Calu3 (cell line): ENCODE data around the gene CERS4. TPM values are rescaled to one million over a fixed set of nuclear protein-coding genes. Genes with fewer than 3 reads are reported as not detected.
A peak's percentile ranks its signal among the peaks of the same experiment; 100 is the strongest.

ENCODE experiments used
- BruUV-seq: library from RNA; stranded (reverse); fragments of 400-500 nt; replicated peaks from 2 replicates; lab custom pipeline; 2021; lab: Mats Ljungman, UMichigan
- CTCF ChIA-PET: fragments of 300-600 bp; sonication (Branson Sonifier 250); formaldehyde crosslinking; loops from one replicate; lab custom pipeline; 2022; ENCODE audit warnings: antibody characterized with exemption; lab: Charles Lee
- DNase-seq: peaks from one replicate; pipeline ENCODE4 v3.0.0; 2022
- H3K27ac Mint-ChIP-seq: one replicate; pipeline ENCODE4 v1.8.0; 2022; ENCODE audit warnings: mixed read lengths; ENCODE audit not compliant: unreplicated experiment
- H3K27me3 Mint-ChIP-seq: one replicate; pipeline ENCODE4 v1.8.0; 2022; ENCODE audit warnings: mixed read lengths; ENCODE audit not compliant: unreplicated experiment
- H3K36me3 Mint-ChIP-seq: one replicate; pipeline ENCODE4 v1.8.0; 2022; ENCODE audit warnings: mild to moderate bottlenecking, moderate library complexity, mixed read lengths; ENCODE audit not compliant: insufficient read depth, unreplicated experiment
- H3K4me1 Mint-ChIP-seq: one replicate; pipeline ENCODE4 v1.8.0; 2022; ENCODE audit warnings: mild to moderate bottlenecking, low read depth, mixed read lengths; ENCODE audit not compliant: unreplicated experiment
- H3K4me3 Mint-ChIP-seq: one replicate; pipeline ENCODE4 v1.8.0; 2022; ENCODE audit warnings: mild to moderate bottlenecking, low read depth, moderate library complexity, mixed read lengths; ENCODE audit not compliant: unreplicated experiment
- H3K9me3 Mint-ChIP-seq: one replicate; pipeline ENCODE4 v1.8.0; 2022; ENCODE audit warnings: low read depth, mixed read lengths; ENCODE audit not compliant: unreplicated experiment
- CTCF ChIP-seq: fragments of 200-600 bp; IDR thresholded peaks from one replicate; pipeline ENCODE4 v1.8.0; 2022; ENCODE audit warnings: antibody characterized with exemption; ENCODE audit not compliant: unreplicated experiment
- intact Hi-C: fragments of 100-400 bp; cut with micrococcal nuclease; formaldehyde crosslinking; loops from one replicate; pipeline ENCODE4 v1.10.0; 2022; ENCODE audit not compliant: unreplicated experiment
- total RNA-seq: library from RNA; stranded (reverse); gene quantifications from 2 replicates; pipeline ENCODE4 v1.2.3, GENCODE V29; 2022

CERS4 gene
- total RNA-seq, 1 experiment from 2014 or later, result 13.4 TPM

- no peak overlapping the region for H3K27ac Mint-ChIP-seq
- H3K27me3 Mint-ChIP-seq, result peaks cover 13% of the 10 kb centered on the region
- intact Hi-C loops, result no loop called here
- CTCF ChIA-PET, result interaction anchor here (1.0 to 3.1 kb wide), 4 partner anchors 92 to 306 kb away, joined by 4 to 11 read pairs (median 4); no protein-coding TSS in a partner anchor
- peaks cover 4% of the 10 kb centered on the region for H3K9me3 Mint-ChIP-seq
- BruUV-seq, result no TSS peak
- no peak for TF ChIP-seq CTCF
- peaks cover 4% of the 10 kb centered on the region for H3K36me3 Mint-ChIP-seq
- no peak overlapping the region for H3K4me3 Mint-ChIP-seq
- no peak for DNase-seq
- H3K4me1 Mint-ChIP-seq, result peaks cover 13% of the 10 kb centered on the region
Observed at GRCh38 chr19:8250596-8250995, 41.4 kb downstream of the CERS4 start.

GRCh38 chr19:8251025-8251472, 41.9 kb downstream of the CERS4 start:
- Mint-ChIP-seq H3K27me3 (peaks cover 13% of the 10 kb centered on the region), H3K36me3 (peaks cover 4% of the 10 kb centered on the region), H3K4me1 (peaks cover 9% of the 10 kb centered on the region), H3K4me3 (no peak overlapping the region), H3K27ac (no peak overlapping the region), H3K9me3 (peaks cover 4% of the 10 kb centered on the region)
- no TSS peak for BruUV-seq
- DNase-seq, result peak; percentile 28
- TF ChIP-seq CTCF, result no peak
- CTCF ChIA-PET, result interaction anchor here (1.0 to 3.1 kb wide), 4 partner anchors 92 to 306 kb away, joined by 4 to 11 read pairs (median 4); no protein-coding TSS in a partner anchor
- intact Hi-C loops, result no loop called here

GRCh38 chr19:8252922-8253589, 43.9 kb downstream of the CERS4 start:
- peak; percentile 82 for DNase-seq

GRCh38 chr19:8253678-8254077, 44.5 kb downstream of the CERS4 start:
- Mint-ChIP-seq H3K36me3 (peaks cover 4% of the 10 kb centered on the region), H3K4me3 (no peak overlapping the region), H3K4me1 (no peaks in the 10 kb centered on the region), H3K27me3 (peaks cover 8% of the 10 kb centered on the region), H3K9me3 (no peaks in the 10 kb centered on the region), H3K27ac (no peak overlapping the region)
- BruUV-seq, result no TSS peak
- CTCF ChIA-PET, result interaction anchor here (0.6 to 0.7 kb wide), 2 partner anchors 44 to 69 kb away, joined by 4 to 6 read pairs; partner anchors contain the start of gene CERS4
- DNase-seq, result no peak
- intact Hi-C loops, result loop anchor here (1.0 to 2.0 kb wide), 2 partner anchors 95 to 309 kb away; no protein-coding TSS in a partner anchor
- no peak for TF ChIP-seq CTCF

More at GRCh38 chr19:8252922-8253589, 43.9 kb downstream of the CERS4 start:
- intact Hi-C loops, result loop anchor here (1.0 to 2.0 kb wide), 2 partner anchors 95 to 308 kb away; no protein-coding TSS in a partner anchor
- no peaks in the 10 kb centered on the region for H3K4me1 Mint-ChIP-seq
- CTCF ChIA-PET, result interaction anchor here (0.6 to 3.1 kb wide), 3 partner anchors 44 to 94 kb away, joined by 4 to 11 read pairs (median 6); partner anchors contain the start of gene CERS4
- no peak overlapping the region for H3K27ac Mint-ChIP-seq
- H3K4me3 Mint-ChIP-seq, result no peak overlapping the region
- peaks cover 13% of the 10 kb centered on the region for H3K27me3 Mint-ChIP-seq
- H3K36me3 Mint-ChIP-seq, result peaks cover 4% of the 10 kb centered on the region
- TF ChIP-seq CTCF, result peak; percentile 83
- BruUV-seq, result no TSS peak
- H3K9me3 Mint-ChIP-seq, result peaks cover 4% of the 10 kb centered on the region
